SW 1271 (cell line): ENCODE data around the gene CCDC185.
"Not testable (repeated sequence)": the region's sequence is repeated elsewhere in the genome, so short reads cannot be mapped to it uniquely, and the experiment has no call there.

Source experiments
- DNase-seq, 2 experiments: peaks; one replicate each; lab custom pipeline; 2025; lab: John Stamatoyannopoulos, UW

The CCDC185 gene

GRCh38 chr1:223394706-223395105 is 1.5 kb downstream of the CCDC185 start:
- DNase-seq, result no peak

GRCh38 chr1:223399393-223399792 is 6.2 kb downstream of the CCDC185 start:
- not testable (repeated sequence) for DNase-seq

GRCh38 chr1:223401873-223402789 is 8.9 kb downstream of the CCDC185 start:
- no peak for DNase-seq

- DNase-seq, result no peak
Observed at GRCh38 chr1:223402790-223403142, 9.6 kb downstream of the CCDC185 start.

- DNase-seq, result no peak
Observed at GRCh38 chr1:223403184-223403815, 10.1 kb downstream of the CCDC185 start.

DNA sequence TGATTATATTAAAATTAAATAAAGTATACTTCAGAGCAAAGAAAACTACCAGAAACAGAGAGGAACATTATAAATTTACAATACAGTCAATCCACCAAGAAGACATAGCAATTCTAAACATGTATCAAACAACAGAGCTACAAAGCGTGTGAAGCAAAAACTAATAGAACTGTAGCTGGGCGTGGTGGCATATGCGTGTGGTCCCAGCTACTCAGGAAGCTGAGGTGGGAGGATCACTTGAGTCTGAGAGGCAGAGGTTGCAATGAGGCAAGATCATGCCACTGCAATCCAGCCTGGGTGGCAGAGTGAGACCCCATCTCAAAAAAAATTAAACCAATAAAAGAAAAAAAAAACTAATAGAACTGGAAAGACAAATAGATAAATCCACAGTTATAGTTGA is 12.3 kb downstream of the CCDC185 start:
- no peak for DNase-seq

DNA sequence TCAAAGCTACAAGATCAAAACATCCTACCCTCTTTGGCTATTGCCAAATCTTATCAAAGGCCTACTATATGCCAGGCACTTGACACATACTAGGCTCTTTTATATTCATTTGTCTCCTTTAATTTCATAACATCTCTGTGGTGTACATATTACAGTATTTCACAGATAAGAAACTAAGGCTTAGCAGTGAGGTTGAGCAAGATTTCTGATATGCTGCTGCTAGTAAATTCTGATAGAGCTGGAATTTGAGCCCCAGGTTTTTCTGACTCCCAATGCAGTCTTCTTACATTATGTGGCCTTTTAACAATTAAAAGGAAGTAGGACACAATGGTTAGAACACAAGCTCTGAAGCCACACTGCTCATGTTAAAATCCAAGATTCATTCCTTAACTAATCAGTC is 16.8 kb downstream of the CCDC185 start:
- no peak for DNase-seq

DNA sequence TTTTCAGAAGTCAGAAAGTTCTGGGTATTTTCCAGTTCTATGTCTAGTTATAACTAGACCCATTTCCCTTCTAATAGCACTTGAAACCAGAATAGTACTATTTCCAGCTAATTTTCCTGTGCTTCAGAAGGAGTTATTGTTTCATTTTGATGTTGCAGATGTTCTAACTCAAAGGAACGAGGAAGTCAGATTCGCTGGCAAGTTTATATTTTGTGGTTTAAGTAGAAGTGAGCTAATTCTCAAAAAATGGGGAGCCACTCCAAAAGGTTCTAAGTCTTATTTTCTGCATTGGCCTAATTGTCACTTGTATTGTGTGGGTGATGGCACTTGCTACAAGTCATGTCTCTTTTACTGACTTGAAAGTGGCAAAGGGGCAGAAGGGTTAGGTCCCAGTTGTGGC is 18.1 kb downstream of the CCDC185 start:
- DNase-seq, result no peak

GRCh38 chr1:223411710-223412109 is 18.5 kb downstream of the CCDC185 start:
- no peak for DNase-seq

- no peak for DNase-seq
Observed at GRCh38 chr1:223413216-223413615, 20.0 kb downstream of the CCDC185 start.

GRCh38 chr1:223417444-223417843 is 24.2 kb downstream of the CCDC185 start:
- DNase-seq, result no peak

- no peak for DNase-seq
Observed at GRCh38 chr1:223417903-223418663, 24.9 kb downstream of the CCDC185 start.

- DNase-seq, result no peak
Observed at GRCh38 chr1:223419115-223419514, 25.9 kb downstream of the CCDC185 start.

- no peak for DNase-seq
Observed at GRCh38 chr1:223419561-223419960, 26.3 kb downstream of the CCDC185 start.

- no peak for DNase-seq
Observed at GRCh38 chr1:223421025-223421424, 27.8 kb downstream of the CCDC185 start.

GRCh38 chr1:223421676-223422075 is 28.5 kb downstream of the CCDC185 start:
- no peak for DNase-seq

GRCh38 chr1:223422911-223423310 is 29.7 kb downstream of the CCDC185 start:
- no peak for DNase-seq

DNA sequence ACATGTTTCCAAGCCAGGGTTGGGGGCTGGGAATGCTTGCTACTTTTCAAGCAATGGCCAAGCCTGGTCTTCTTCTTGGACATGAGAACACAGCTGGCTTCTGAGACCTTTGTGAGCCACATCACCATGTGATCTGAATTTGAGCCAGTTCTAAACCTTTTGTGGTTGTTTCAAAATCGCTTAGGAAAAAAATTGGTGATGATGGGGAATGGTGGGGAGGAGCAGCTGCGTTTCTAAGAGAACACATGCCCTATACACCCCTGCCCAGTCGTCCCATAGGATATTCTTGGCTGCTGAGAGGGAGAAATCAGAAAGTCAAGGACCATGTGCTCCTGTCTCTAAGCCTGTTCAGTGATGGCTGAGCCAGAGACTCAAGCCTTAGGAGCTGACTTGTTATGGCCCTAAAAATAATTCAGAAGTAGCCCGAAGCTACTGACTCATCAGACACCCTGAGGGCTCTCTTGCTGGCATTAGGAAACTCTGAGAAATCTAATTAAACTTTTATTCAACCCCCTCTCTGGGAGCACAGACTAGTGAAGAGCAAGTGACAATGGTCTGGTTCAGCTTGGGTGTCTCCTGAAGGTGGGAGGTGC is 30.5 kb downstream of the CCDC185 start:
- DNase-seq, result no peak

- no peak for DNase-seq
Observed at GRCh38 chr1:223425550-223425949, 32.3 kb downstream of the CCDC185 start.

GRCh38 chr1:223426936-223427335 is 33.7 kb downstream of the CCDC185 start:
- DNase-seq, result no peak

GRCh38 chr1:223429313-223429731 is 36.1 kb downstream of the CCDC185 start:
- DNase-seq, result no peak

GRCh38 chr1:223429821-223430220 is 36.6 kb downstream of the CCDC185 start:
- no peak for DNase-seq
